ENCODE measurements around the gene GLA. TPM values are rescaled to one million over a fixed set of nuclear protein-coding genes. Genes with fewer than 3 reads are reported as not detected.

The GLA gene
- total RNA-seq, 6 donors from 2014 or later = 18.9 to 54.0 (median 30.7) TPM

GRCh38 chrX:101360390-101360789, 47.3 kb downstream of the GLA start:
- H3K36me3 ChIP-seq = no peaks in the 10 kb centered on the region
- TF ChIP-seq CTCF (IDR thresholded peaks at IDR 0.05) = no peak
- TF ChIP-seq EP300 (IDR thresholded peaks at IDR 0.05) = no peak
- TF ChIP-seq POLR2AphosphoS5 (IDR thresholded peaks at IDR 0.05) = no peak
- no peak for TF ChIP-seq POLR2A (IDR thresholded peaks at IDR 0.05)
- H3K4me3 ChIP-seq = no peak overlapping the region
- no peaks in the 10 kb centered on the region for H3K4me1 ChIP-seq
- DNase-seq (no peak), ATAC-seq (ENCODE audit: low FRiP score in 2 of 2) (no peak)
- H3K27ac ChIP-seq = no peak overlapping the region
- no peaks in the 10 kb centered on the region for H3K9me3 ChIP-seq
- WGBS, 2 donors = 63 to 100% methylated on average over 2 to 7 of the region's 7 CpGs
- no peaks in the 10 kb centered on the region for H3K27me3 ChIP-seq

GRCh38 chrX:101359966-101360365, 47.8 kb downstream of the GLA start:
- TF ChIP-seq CTCF (IDR thresholded peaks at IDR 0.05) = no peak
- no peak for TF ChIP-seq POLR2AphosphoS5 (IDR thresholded peaks at IDR 0.05)
- no peak for TF ChIP-seq POLR2A (IDR thresholded peaks at IDR 0.05)
- no peak for TF ChIP-seq EP300 (IDR thresholded peaks at IDR 0.05)
- no peak for ATAC-seq (ENCODE audit: low FRiP score in 2 of 2)
- 40 to 54% methylated on average over 1 of the region's 1 CpG for WGBS, 2 donors
- H3K4me1 ChIP-seq = no peaks in the 10 kb centered on the region
- no peak for DNase-seq
- H3K27me3 ChIP-seq = no peaks in the 10 kb centered on the region
- H3K4me3 ChIP-seq = no peak overlapping the region
- no peak overlapping the region for H3K27ac ChIP-seq
- no peaks in the 10 kb centered on the region for H3K9me3 ChIP-seq
- H3K36me3 ChIP-seq = no peaks in the 10 kb centered on the region

GRCh38 chrX:101357166-101357795, 50.4 kb downstream of the GLA start:
- H3K36me3 ChIP-seq = no peaks in the 10 kb centered on the region
- TF ChIP-seq CTCF (IDR thresholded peaks at IDR 0.05) = no peak
- TF ChIP-seq POLR2A (IDR thresholded peaks at IDR 0.05) = no peak
- TF ChIP-seq EP300 (IDR thresholded peaks at IDR 0.05) = no peak
- TF ChIP-seq POLR2AphosphoS5 (IDR thresholded peaks at IDR 0.05) = no peak
- no peaks in the 10 kb centered on the region for H3K27me3 ChIP-seq
- H3K4me1 ChIP-seq = no peaks in the 10 kb centered on the region
- no peaks in the 10 kb centered on the region for H3K9me3 ChIP-seq
- DNase-seq (no peak), ATAC-seq (ENCODE audit: low FRiP score in 2 of 2) (no peak)
- WGBS, 2 donors = 25 to 41% methylated on average over 4 to 5 of the region's 5 CpGs
- no peak overlapping the region for H3K4me3 ChIP-seq
- no peak overlapping the region for H3K27ac ChIP-seq

- DNase-seq = no peak
- WGBS, 2 donors = 41 to 52% methylated on average over 3 to 4 of the region's 4 CpGs
- no peaks in the 10 kb centered on the region for H3K9me3 ChIP-seq
- H3K27ac ChIP-seq = peak overlapping the region in 3 of 4 donors; percentile 81 to 88 (median 87)
- TF ChIP-seq EP300 (IDR thresholded peaks at IDR 0.05) = no peak
- no peak for TF ChIP-seq CTCF (IDR thresholded peaks at IDR 0.05)
- no peak for TF ChIP-seq POLR2AphosphoS5 (IDR thresholded peaks at IDR 0.05)
- TF ChIP-seq POLR2A (IDR thresholded peaks at IDR 0.05) = no peak
- peaks cover 0 to 11% (median 3%) of the 10 kb centered on the region in 4 donors for H3K4me1 ChIP-seq
- no peaks in the 10 kb centered on the region for H3K36me3 ChIP-seq
- H3K27me3 ChIP-seq = no peaks in the 10 kb centered on the region
- ATAC-seq (ENCODE audit: low FRiP score in 2 of 2) = no peak
- H3K4me3 ChIP-seq = peak overlapping the region in 3 of 4 donors; percentile 55 to 80 (median 67)
Observed at GRCh38 chrX:101349193-101349562, 58.5 kb downstream of the GLA start.
